ENCODE data around the gene OR5D18.

Gene OR5D18

GRCh38 chr11:55819330-55819729 lies at the start of gene OR5D18:
TSS of gene OR5D18 (plus strand) at chr11:55819630. CDS start at chr11:55819630, 0 bp downstream.
- FAIRE-seq: no peak
- TF ChIP-seq CTCF (IDR thresholded peaks at IDR 0.05; ENCODE audit: insufficient read depth, missing control alignments): no peak
- no peak for DNase-seq (ENCODE audit: insufficient read length, low spot score)

- FAIRE-seq (no peak), DNase-seq (ENCODE audit: insufficient read length, low spot score) (no peak)
- no peak for TF ChIP-seq CTCF (IDR thresholded peaks at IDR 0.05; ENCODE audit: insufficient read depth, missing control alignments)
Measured at GRCh38 chr11:55773138-55773537, 46.3 kb upstream of the OR5D18 start, which contains the start of gene OR5D13. TSS of gene OR5D13 (plus strand) at chr11:55773438. CDS start at chr11:55773438, 0 bp downstream.

- TF ChIP-seq CTCF (IDR thresholded peaks at IDR 0.05; ENCODE audit: insufficient read depth, missing control alignments): no peak
- DNase-seq (ENCODE audit: insufficient read length, low spot score): no peak
- no peak for FAIRE-seq
Measured at GRCh38 chr11:55791606-55792005, 27.8 kb upstream of the OR5D18 start.

- DNase-seq (ENCODE audit: insufficient read length, low spot score) (no peak), FAIRE-seq (no peak)
- TF ChIP-seq CTCF (IDR thresholded peaks at IDR 0.05; ENCODE audit: insufficient read depth, missing control alignments): no peak
Measured at GRCh38 chr11:55793321-55793720, 26.1 kb upstream of the OR5D18 start.

GRCh38 chr11:55795256-55795655 lies 24.2 kb upstream of the OR5D18 start, which contains the start of gene OR5D14:
TSS of gene OR5D14 (plus strand) at chr11:55795556. CDS start at chr11:55795556, 0 bp downstream.
- DNase-seq (ENCODE audit: insufficient read length, low spot score): no peak
- FAIRE-seq: no peak
- TF ChIP-seq CTCF (IDR thresholded peaks at IDR 0.05; ENCODE audit: insufficient read depth, missing control alignments): no peak

GRCh38 chr11:55806248-55806647 lies 13.2 kb upstream of the OR5D18 start:
- no peak for FAIRE-seq
- DNase-seq (ENCODE audit: insufficient read length, low spot score): no peak
- no peak for TF ChIP-seq CTCF (IDR thresholded peaks at IDR 0.05; ENCODE audit: insufficient read depth, missing control alignments)

- TF ChIP-seq CTCF (IDR thresholded peaks at IDR 0.05; ENCODE audit: insufficient read depth, missing control alignments): no peak
- no peak for DNase-seq (ENCODE audit: insufficient read length, low spot score)
- FAIRE-seq: no peak
Measured at GRCh38 chr11:55811067-55811466, 8.4 kb upstream of the OR5D18 start, which contains the start of gene OR5L1. TSS of gene OR5L1 (plus strand) at chr11:55811367. CDS start at chr11:55811467, 100 bp downstream.

Data from D721Med (cell line).